Activated naive CD8-positive, alpha-beta T cell (primary cell): ENCODE data around the gene NUCB2.
A peak's percentile ranks its signal among the peaks of the same experiment; 100 is the strongest.

Source experiments
- H3K27ac Mint-ChIP-seq: one replicate; pipeline ENCODE4 v1.8.0; 2021; ENCODE audit warnings: mixed read lengths
- H3K27me3 Mint-ChIP-seq: one replicate; pipeline ENCODE4 v1.8.0; 2021; ENCODE audit warnings: mixed read lengths
- H3K36me3 Mint-ChIP-seq: one replicate; pipeline ENCODE4 v1.8.0; 2021; ENCODE audit warnings: mixed read lengths
- H3K4me1 Mint-ChIP-seq: one replicate; pipeline ENCODE4 v1.8.0; 2021; ENCODE audit warnings: low read depth, mixed read lengths
- H3K4me3 Mint-ChIP-seq: one replicate; pipeline ENCODE4 v1.8.0; 2021; ENCODE audit warnings: mild to moderate bottlenecking, mixed read lengths
- H3K9me3 Mint-ChIP-seq: one replicate; pipeline ENCODE4 v1.8.0; 2021; ENCODE audit warnings: low read depth, mixed read lengths

Gene NUCB2

GRCh38 chr11:17287058-17287457, 10.5 kb downstream of the NUCB2 start:
- H3K36me3 Mint-ChIP-seq: peaks cover 9% of the 10 kb centered on the region
- H3K27me3 Mint-ChIP-seq: no peaks in the 10 kb centered on the region
- peak overlapping the region; percentile 50 for H3K27ac Mint-ChIP-seq
- no peaks in the 10 kb centered on the region for H3K9me3 Mint-ChIP-seq
- no peak overlapping the region for H3K4me3 Mint-ChIP-seq
- peaks cover 63% of the 10 kb centered on the region for H3K4me1 Mint-ChIP-seq

DNA sequence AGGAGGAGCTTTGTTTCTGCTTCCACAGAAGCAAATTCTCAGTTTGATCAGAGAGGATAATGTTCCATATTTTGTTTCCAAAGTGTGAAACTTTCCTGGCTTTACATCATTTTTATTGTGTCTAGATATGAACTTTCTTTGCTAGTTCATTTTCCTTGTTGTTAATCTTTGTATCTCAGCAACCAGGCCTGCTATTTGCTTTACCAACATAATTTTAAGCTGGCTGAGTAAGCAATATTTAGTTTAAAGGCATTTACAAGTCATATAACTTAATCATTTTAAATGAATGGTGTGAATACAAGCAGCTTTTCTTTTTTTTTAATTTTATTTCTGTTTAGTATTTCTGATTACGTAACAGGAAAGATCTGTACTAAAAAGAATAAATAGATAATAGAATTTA, 15.2 kb downstream of the NUCB2 start:
- H3K9me3 Mint-ChIP-seq: no peaks in the 10 kb centered on the region
- peaks cover 63% of the 10 kb centered on the region for H3K4me1 Mint-ChIP-seq
- no peak overlapping the region for H3K27ac Mint-ChIP-seq
- H3K36me3 Mint-ChIP-seq: peaks cover 10% of the 10 kb centered on the region
- no peak overlapping the region for H3K4me3 Mint-ChIP-seq
- no peaks in the 10 kb centered on the region for H3K27me3 Mint-ChIP-seq

DNA sequence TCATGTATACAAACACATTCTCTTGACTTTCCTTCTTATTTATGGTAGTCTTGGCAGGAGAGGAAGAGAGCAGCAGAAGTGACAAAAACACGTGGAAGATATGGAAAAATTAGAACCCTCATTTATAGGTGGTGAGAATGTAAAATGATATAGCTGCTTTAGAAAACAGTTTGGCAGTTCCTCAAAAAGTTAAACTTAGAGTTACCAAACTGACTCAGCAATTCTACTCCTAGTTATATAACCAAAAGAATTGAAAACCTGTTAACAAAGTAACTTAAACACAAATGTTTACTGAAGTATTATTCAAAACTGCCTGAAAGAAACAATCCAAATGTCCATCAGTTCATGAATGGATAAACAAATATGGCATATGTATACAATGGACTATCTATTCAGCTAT, 16.8 kb downstream of the NUCB2 start:
- peaks cover 12% of the 10 kb centered on the region for H3K36me3 Mint-ChIP-seq

DNA sequence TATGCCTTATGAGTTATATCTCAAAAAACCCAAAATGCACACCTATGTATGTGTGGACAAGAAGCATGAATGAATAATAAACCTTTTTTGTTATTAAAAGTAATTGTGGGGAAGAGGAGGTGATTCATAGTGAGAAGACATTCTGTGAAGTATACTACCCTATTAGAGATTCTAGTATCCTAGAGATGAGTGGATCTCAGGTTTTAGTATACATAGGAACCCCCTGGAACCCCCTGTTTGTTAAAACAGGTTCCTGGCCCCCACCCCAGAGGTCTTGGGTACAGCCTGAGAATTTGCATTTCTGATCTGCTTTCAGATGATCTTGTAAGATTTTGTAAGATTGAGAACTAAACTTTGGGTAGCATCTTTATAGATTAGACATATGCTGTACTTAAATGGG, 17.5 kb downstream of the NUCB2 start:
- H3K9me3 Mint-ChIP-seq: no peaks in the 10 kb centered on the region
- no peaks in the 10 kb centered on the region for H3K27me3 Mint-ChIP-seq
- H3K27ac Mint-ChIP-seq: peak overlapping the region; percentile 73
- H3K4me3 Mint-ChIP-seq: no peak overlapping the region
- H3K4me1 Mint-ChIP-seq: peaks cover 71% of the 10 kb centered on the region
- H3K36me3 Mint-ChIP-seq: peaks cover 12% of the 10 kb centered on the region

More for the DNA sequence above, 16.8 kb downstream of the NUCB2 start:
- Mint-ChIP-seq H3K4me3 (no peak overlapping the region), H3K4me1 (peaks cover 66% of the 10 kb centered on the region), H3K27me3 (no peaks in the 10 kb centered on the region), H3K27ac (peak overlapping the region; percentile 73), H3K9me3 (no peaks in the 10 kb centered on the region)

GRCh38 chr11:17296852-17297559, 20.5 kb downstream of the NUCB2 start:
- H3K4me3 Mint-ChIP-seq: peak overlapping the region; percentile 78
- H3K4me1 Mint-ChIP-seq: peaks cover 58% of the 10 kb centered on the region
- H3K36me3 Mint-ChIP-seq: peaks cover 13% of the 10 kb centered on the region
- H3K27ac Mint-ChIP-seq: peak overlapping the region; percentile 87
- no peaks in the 10 kb centered on the region for H3K27me3 Mint-ChIP-seq
- no peaks in the 10 kb centered on the region for H3K9me3 Mint-ChIP-seq

DNA sequence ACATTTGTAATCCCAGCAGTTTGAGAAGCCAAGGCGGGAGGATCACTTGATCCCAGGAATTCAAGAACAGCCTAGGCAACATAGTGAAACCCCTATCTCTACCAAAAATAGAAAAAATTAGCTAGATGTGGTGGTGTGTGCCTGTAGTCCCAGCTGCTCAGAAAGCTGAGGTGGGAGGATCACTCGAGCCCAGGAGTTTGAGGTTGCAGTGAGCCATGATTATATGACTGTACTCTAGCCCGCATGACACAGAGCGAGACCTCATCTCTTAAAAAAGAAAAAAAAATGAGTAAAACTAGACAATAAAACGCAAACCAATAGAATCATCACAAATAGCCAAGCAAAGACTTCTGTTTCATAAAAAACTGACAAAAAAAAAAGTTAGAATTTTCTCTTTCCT, 21.8 kb downstream of the NUCB2 start:
- peak overlapping the region; percentile 37 for H3K27ac Mint-ChIP-seq
- H3K4me3 Mint-ChIP-seq: peak overlapping the region; percentile 43
- H3K9me3 Mint-ChIP-seq: no peaks in the 10 kb centered on the region
- H3K36me3 Mint-ChIP-seq: peaks cover 13% of the 10 kb centered on the region
- H3K4me1 Mint-ChIP-seq: peaks cover 50% of the 10 kb centered on the region
- H3K27me3 Mint-ChIP-seq: no peaks in the 10 kb centered on the region

- Mint-ChIP-seq H3K4me1 (peaks cover 35% of the 10 kb centered on the region), H3K4me3 (no peak overlapping the region), H3K36me3 (peaks cover 15% of the 10 kb centered on the region), H3K9me3 (no peaks in the 10 kb centered on the region), H3K27me3 (no peaks in the 10 kb centered on the region), H3K27ac (no peak overlapping the region)
These were observed 23.8 kb downstream of the NUCB2 start for GRCh38 chr11:17300372-17300771.

GRCh38 chr11:17313349-17314231, 37.1 kb downstream of the NUCB2 start:
- Mint-ChIP-seq H3K27me3 (no peaks in the 10 kb centered on the region), H3K4me1 (no peaks in the 10 kb centered on the region), H3K4me3 (no peak overlapping the region), H3K27ac (no peak overlapping the region), H3K9me3 (no peaks in the 10 kb centered on the region), H3K36me3 (peaks cover 12% of the 10 kb centered on the region)

- no peaks in the 10 kb centered on the region for H3K4me1 Mint-ChIP-seq
- peaks cover 15% of the 10 kb centered on the region for H3K36me3 Mint-ChIP-seq
- no peak overlapping the region for H3K4me3 Mint-ChIP-seq
- no peaks in the 10 kb centered on the region for H3K9me3 Mint-ChIP-seq
- H3K27me3 Mint-ChIP-seq: no peaks in the 10 kb centered on the region
- H3K27ac Mint-ChIP-seq: no peak overlapping the region
These were observed 37.7 kb downstream of the NUCB2 start for GRCh38 chr11:17314232-17314547.

- no peaks in the 10 kb centered on the region for H3K27me3 Mint-ChIP-seq
- no peak overlapping the region for H3K4me3 Mint-ChIP-seq
- H3K27ac Mint-ChIP-seq: no peak overlapping the region
- peaks cover 3% of the 10 kb centered on the region for H3K9me3 Mint-ChIP-seq
- H3K36me3 Mint-ChIP-seq: peaks cover 19% of the 10 kb centered on the region
- H3K4me1 Mint-ChIP-seq: no peaks in the 10 kb centered on the region
These were observed 38.4 kb downstream of the NUCB2 start for GRCh38 chr11:17314904-17315426.

DNA sequence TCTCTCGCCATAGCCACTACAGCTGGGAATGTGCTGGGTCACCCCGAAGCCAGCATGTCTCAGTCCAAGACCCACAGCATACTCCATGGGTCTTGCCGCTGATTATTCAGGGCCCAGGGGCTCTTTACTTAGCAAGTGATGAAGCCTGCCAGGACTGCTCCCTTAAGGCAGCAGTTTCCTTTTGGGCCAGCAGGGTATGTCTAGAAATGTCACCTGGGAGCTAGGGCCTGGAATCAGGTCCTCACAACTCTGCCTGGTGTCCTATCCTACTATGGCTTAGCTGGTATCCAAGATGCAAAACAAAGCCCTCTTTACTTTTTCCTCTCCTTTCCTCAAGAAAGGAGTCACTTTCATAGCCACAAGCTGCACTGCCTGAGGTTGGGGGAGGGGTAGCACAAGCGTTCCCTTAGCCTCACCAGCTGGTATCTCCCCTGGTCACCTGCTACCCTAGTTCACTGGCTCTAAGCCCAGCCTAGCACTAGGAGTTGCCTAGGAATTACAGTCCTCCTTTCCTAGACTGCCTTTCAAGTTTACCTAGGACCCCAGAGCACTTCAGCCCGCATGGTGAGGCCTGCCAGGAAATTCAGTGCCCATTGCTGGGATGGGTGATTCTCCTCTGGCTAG, 52.4 kb downstream of the NUCB2 start:
- H3K4me1 Mint-ChIP-seq: peaks cover 23% of the 10 kb centered on the region
- no peak overlapping the region for H3K4me3 Mint-ChIP-seq
- no peaks in the 10 kb centered on the region for H3K9me3 Mint-ChIP-seq
- H3K36me3 Mint-ChIP-seq: peaks cover 20% of the 10 kb centered on the region
- H3K27ac Mint-ChIP-seq: no peak overlapping the region
- H3K27me3 Mint-ChIP-seq: no peaks in the 10 kb centered on the region

DNA sequence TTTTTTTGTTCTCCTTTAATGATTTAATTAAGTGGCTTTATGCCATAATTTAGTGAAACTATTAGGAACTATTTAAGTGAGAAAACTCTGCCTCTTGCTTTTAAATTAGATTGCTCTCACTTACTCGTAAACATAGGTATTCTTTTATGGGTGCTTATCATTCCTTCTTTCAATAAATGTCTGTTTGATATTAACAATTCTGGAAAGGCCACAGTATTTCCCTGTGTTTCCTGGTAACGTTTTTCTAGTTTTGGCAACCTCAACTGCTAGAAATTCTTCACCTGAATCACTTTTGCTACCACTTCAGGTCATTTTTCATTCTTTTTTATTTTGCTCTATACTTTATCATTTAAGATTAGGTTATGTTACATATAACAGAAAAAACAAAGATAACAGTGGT, 55.1 kb downstream of the NUCB2 start:
- Mint-ChIP-seq H3K27me3 (no peaks in the 10 kb centered on the region), H3K9me3 (no peaks in the 10 kb centered on the region), H3K4me1 (peaks cover 17% of the 10 kb centered on the region), H3K36me3 (peaks cover 14% of the 10 kb centered on the region), H3K4me3 (no peak overlapping the region), H3K27ac (no peak overlapping the region)

GRCh38 chr11:17333799-17334586, 57.5 kb downstream of the NUCB2 start:
- H3K4me3 Mint-ChIP-seq: no peak overlapping the region

GRCh38 chr11:17343257-17343656, 66.7 kb downstream of the NUCB2 start:
- no peaks in the 10 kb centered on the region for H3K27me3 Mint-ChIP-seq
- H3K4me3 Mint-ChIP-seq: no peak overlapping the region
- H3K36me3 Mint-ChIP-seq: peaks cover 2% of the 10 kb centered on the region
- no peaks in the 10 kb centered on the region for H3K9me3 Mint-ChIP-seq
- no peak overlapping the region for H3K27ac Mint-ChIP-seq
- peaks cover 15% of the 10 kb centered on the region for H3K4me1 Mint-ChIP-seq

More at GRCh38 chr11:17333799-17334586, 57.5 kb downstream of the NUCB2 start:
- Mint-ChIP-seq H3K4me1 (peaks cover 17% of the 10 kb centered on the region), H3K27me3 (no peaks in the 10 kb centered on the region), H3K36me3 (peaks cover 8% of the 10 kb centered on the region), H3K27ac (peak overlapping the region; percentile 73), H3K9me3 (no peaks in the 10 kb centered on the region)
